NB4 (cell line): ENCODE measurements around the gene MAG.

ENCODE experiments used
- DNase-seq: peaks from one replicate; pipeline ENCODE4 v3.0.0; 2010; ENCODE audit warnings: low read depth
- H3K4me3 ChIP-seq: one replicate; pipeline ENCODE4 v1.5.1; 2011; ENCODE audit warnings: mild to moderate bottlenecking, low read depth, low read length, moderate library complexity
- CTCF ChIP-seq: IDR thresholded peaks from one replicate; pipeline ENCODE4 v1.5.1; 2012; ENCODE audit warnings: low read depth, low read length
- MYC ChIP-seq: IDR thresholded peaks from 2 replicates; pipeline ENCODE4 v1.6.1; 2011; ENCODE audit warnings: low read depth, low read length
- POLR2A ChIP-seq: IDR thresholded peaks from 2 replicates; pipeline ENCODE4 v1.6.1; 2011; ENCODE audit warnings: mild to moderate bottlenecking; ENCODE audit not compliant: insufficient read length; ENCODE audit errors: extremely low read depth
- TF ChIP-seq, protein P1 (sequence below): IDR thresholded peaks from 2 replicates; pipeline ENCODE4 v1.6.1; 2011; ENCODE audit warnings: low read depth, low read length

Gene MAG

GRCh38 chr19:35293808-35294207 lies 1.8 kb downstream of the MAG start:
- TF ChIP-seq, protein P1, sequence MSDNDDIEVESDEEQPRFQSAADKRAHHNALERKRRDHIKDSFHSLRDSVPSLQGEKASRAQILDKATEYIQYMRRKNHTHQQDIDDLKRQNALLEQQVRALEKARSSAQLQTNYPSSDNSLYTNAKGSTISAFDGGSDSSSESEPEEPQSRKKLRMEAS, result no peak
- TF ChIP-seq POLR2A (no peak), MYC (no peak), CTCF (no peak)
- H3K4me3 ChIP-seq, result no peak overlapping the region
- no peak for DNase-seq

DNA sequence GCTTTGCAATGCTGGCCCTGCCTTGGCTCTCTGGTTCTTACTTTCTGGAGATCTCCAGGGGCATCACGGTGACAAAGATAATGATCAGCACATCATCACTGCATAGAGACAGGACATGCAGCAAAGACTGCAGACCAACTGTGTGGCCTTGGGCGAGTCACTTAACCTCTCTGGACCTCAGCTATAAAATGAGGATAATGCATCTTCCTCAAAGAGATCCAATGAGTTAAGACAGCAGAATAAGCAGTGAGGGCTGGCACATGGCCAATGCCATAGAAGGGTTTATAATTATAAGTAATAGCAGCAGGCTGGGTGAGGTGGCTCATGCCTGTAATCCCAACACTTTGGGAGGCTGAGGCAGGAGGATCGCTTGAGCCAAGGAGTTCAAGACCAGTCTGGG lies 2.4 kb downstream of the MAG start:
- no peak overlapping the region for H3K4me3 ChIP-seq
- TF ChIP-seq CTCF (no peak), MYC (no peak), POLR2A (no peak)
- TF ChIP-seq, protein P1, result no peak
- DNase-seq, result no peak

GRCh38 chr19:35294859-35295791 lies 3.2 kb downstream of the MAG start:
- no peak overlapping the region for H3K4me3 ChIP-seq
- DNase-seq, result no peak
- TF ChIP-seq POLR2A (no peak), MYC (no peak), CTCF (no peak)
- TF ChIP-seq, protein P1, result no peak

- no peak for DNase-seq
- TF ChIP-seq, protein P1, result no peak
- TF ChIP-seq CTCF (no peak), MYC (no peak), POLR2A (no peak)
- H3K4me3 ChIP-seq, result no peak overlapping the region
These were observed 4.0 kb downstream of the MAG start for GRCh38 chr19:35295792-35296462.

- DNase-seq, result no peak
- H3K4me3 ChIP-seq, result no peak overlapping the region
- no peak for TF ChIP-seq POLR2A
- TF ChIP-seq CTCF, result no peak
- TF ChIP-seq MYC, result no peak
- TF ChIP-seq, protein P1, result no peak
These were observed 4.9 kb downstream of the MAG start for GRCh38 chr19:35296644-35297514.
